ENCODE results near the gene MAN1C1.

The MAN1C1 gene

GRCh38 chr1:25568834-25569596 is 47.6 kb upstream of the MAN1C1 start:
- TF ChIP-seq EZH2 (IDR thresholded peaks at IDR 0.05; ENCODE audit: borderline replicate concordance, low read depth, low read length, severe bottlenecking): no peak
- TF ChIP-seq, protein P1, sequence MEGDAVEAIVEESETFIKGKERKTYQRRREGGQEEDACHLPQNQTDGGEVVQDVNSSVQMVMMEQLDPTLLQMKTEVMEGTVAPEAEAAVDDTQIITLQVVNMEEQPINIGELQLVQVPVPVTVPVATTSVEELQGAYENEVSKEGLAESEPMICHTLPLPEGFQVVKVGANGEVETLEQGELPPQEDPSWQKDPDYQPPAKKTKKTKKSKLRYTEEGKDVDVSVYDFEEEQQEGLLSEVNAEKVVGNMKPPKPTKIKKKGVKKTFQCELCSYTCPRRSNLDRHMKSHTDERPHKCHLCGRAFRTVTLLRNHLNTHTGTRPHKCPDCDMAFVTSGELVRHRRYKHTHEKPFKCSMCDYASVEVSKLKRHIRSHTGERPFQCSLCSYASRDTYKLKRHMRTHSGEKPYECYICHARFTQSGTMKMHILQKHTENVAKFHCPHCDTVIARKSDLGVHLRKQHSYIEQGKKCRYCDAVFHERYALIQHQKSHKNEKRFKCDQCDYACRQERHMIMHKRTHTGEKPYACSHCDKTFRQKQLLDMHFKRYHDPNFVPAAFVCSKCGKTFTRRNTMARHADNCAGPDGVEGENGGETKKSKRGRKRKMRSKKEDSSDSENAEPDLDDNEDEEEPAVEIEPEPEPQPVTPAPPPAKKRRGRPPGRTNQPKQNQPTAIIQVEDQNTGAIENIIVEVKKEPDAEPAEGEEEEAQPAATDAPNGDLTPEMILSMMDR (IDR thresholded peaks at IDR 0.05; ENCODE audit: borderline replicate concordance, extremely low read depth, low read length, poor library complexity, severe bottlenecking): no peak
- Histone ChIP-seq H3K4me3 (ENCODE audit: low read depth in 1 of 2, low read length in 2 of 2) (no peak overlapping the region), H3K79me2 (ENCODE audit: insufficient read depth, low read length) (no peaks in the 10 kb centered on the region), H3K36me3 (ENCODE audit: insufficient read depth, low read length) (no peaks in the 10 kb centered on the region), H2AFZ (ENCODE audit: low read depth, low read length) (no peak overlapping the region), H3K27me3 (ENCODE audit: insufficient read depth, low read length, poor library complexity) (peaks cover 12% of the 10 kb centered on the region), H3K27ac (ENCODE audit: low read length) (no peak overlapping the region), H4K20me1 (ENCODE audit: insufficient read depth, low read length) (peaks cover 4% of the 10 kb centered on the region; the same call in 1 of the 2 replicates), H3K4me2 (ENCODE audit: insufficient read depth, low read length) (no peak overlapping the region), H3K4me1 (ENCODE audit: insufficient read depth, low read length) (no peaks in the 10 kb centered on the region), H3K9me3 (ENCODE audit: insufficient read depth, low read length, severe bottlenecking) (no peaks in the 10 kb centered on the region), H3K9ac (ENCODE audit: low read depth, low read length) (no peak overlapping the region)
- no peak for DNase-seq
- no peak for ATAC-seq (ENCODE audit: insufficient read depth, low read depth)

DNA sequence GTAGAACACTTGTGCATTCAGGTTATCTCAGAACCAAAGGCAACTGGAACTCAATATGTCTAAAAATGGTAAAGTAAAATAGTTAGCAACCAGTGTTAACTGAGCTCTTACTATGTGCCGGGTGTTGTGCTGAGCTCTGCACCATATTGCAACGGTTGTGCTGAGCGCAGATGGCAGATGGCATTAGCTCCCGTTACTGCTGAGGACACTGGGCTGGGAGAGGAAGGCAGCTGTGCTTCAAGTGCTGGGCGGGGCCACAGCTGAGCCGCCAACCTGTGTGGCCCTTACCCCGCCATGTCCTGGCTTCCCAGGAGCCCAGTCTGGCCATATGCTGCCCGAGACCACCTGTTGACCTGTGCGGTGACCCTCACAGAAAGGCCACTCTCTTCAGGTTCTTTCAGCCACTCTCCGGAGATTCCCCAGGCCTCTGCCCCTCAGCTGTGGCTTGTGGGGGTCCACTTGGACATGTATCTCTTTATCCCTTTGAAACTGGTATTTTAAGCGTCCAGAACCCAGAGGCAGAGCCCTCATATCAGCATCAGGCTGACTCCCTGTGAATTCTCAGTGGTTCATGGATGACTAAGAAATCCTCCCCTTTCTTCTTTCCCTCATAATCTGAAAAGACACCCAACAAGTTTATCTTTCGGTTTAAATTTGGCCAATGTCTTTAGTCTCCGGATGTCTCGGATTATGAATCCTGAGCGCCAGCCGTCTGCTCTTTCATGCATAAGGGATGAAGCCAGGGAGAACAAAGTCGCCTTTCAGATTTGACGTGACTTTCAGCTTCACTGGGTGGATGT is 46.8 kb upstream of the MAN1C1 start:
- H2AFZ ChIP-seq (ENCODE audit: low read depth, low read length): no peak overlapping the region
- no peaks in the 10 kb centered on the region for H3K36me3 ChIP-seq (ENCODE audit: insufficient read depth, low read length)
- ATAC-seq (ENCODE audit: insufficient read depth, low read depth) (no peak), DNase-seq (no peak)
- H3K9ac ChIP-seq (ENCODE audit: low read depth, low read length): no peak overlapping the region
- H3K27ac ChIP-seq (ENCODE audit: low read length): no peak overlapping the region
- no peaks in the 10 kb centered on the region for H3K9me3 ChIP-seq (ENCODE audit: insufficient read depth, low read length, severe bottlenecking)
- H3K4me1 ChIP-seq (ENCODE audit: insufficient read depth, low read length): no peaks in the 10 kb centered on the region
- no peak overlapping the region for H3K4me2 ChIP-seq (ENCODE audit: insufficient read depth, low read length)
- peaks cover 12% of the 10 kb centered on the region for H3K27me3 ChIP-seq (ENCODE audit: insufficient read depth, low read length, poor library complexity)
- no peak for TF ChIP-seq EZH2 (IDR thresholded peaks at IDR 0.05; ENCODE audit: borderline replicate concordance, low read depth, low read length, severe bottlenecking)
- TF ChIP-seq, protein P1 (IDR thresholded peaks at IDR 0.05; ENCODE audit: borderline replicate concordance, extremely low read depth, low read length, poor library complexity, severe bottlenecking): no peak
- no peak overlapping the region for H3K4me3 ChIP-seq (ENCODE audit: low read depth in 1 of 2, low read length in 2 of 2)
- H4K20me1 ChIP-seq (ENCODE audit: insufficient read depth, low read length): peaks cover 4% of the 10 kb centered on the region
- no peaks in the 10 kb centered on the region for H3K79me2 ChIP-seq (ENCODE audit: insufficient read depth, low read length)

DNA sequence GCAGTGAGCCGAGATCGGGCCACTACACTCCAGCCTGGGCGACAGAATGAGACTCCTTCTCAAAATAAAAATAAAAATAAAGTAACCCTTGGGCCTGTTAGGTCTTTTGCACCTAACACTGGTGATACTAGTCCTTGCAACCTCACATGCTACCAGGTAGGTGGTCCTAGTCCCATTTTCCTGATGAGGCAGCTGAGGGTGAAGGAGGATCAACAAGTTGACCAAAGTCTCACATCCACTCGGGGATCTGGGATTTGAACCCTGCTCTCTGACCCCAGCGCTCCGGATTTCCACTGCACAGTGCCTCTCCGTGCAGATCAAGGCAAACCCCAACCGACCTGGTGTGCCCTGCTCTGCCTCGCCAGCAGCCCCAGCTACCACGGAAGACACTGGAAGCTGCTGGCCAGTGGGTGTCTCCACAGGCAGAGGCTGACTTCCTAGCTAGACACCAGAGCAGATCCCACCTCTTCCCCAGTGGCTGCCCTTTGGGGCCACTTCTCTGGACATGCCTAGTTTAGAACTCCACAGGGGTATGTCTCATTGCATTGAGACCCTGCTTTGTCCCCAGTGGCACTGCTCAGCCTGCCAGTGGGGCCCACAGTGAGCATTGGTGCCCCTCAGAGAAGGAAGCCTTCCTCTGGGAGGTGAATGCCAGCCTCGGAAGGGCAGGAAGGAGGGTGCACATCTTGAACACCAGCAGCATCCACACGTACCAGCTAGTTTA is 45.6 kb upstream of the MAN1C1 start:
- Histone ChIP-seq H3K4me1 (ENCODE audit: insufficient read depth, low read length) (no peaks in the 10 kb centered on the region), H3K79me2 (ENCODE audit: insufficient read depth, low read length) (no peaks in the 10 kb centered on the region), H3K9ac (ENCODE audit: low read depth, low read length) (no peak overlapping the region), H3K36me3 (ENCODE audit: insufficient read depth, low read length) (no peaks in the 10 kb centered on the region), H3K4me2 (ENCODE audit: insufficient read depth, low read length) (no peak overlapping the region), H3K9me3 (ENCODE audit: insufficient read depth, low read length, severe bottlenecking) (no peaks in the 10 kb centered on the region), H3K27ac (ENCODE audit: low read length) (no peak overlapping the region), H4K20me1 (ENCODE audit: insufficient read depth, low read length) (peaks cover 4% of the 10 kb centered on the region), H3K4me3 (ENCODE audit: low read depth in 1 of 2, low read length in 2 of 2) (no peak overlapping the region), H3K27me3 (ENCODE audit: insufficient read depth, low read length, poor library complexity) (peaks cover 9% of the 10 kb centered on the region), H2AFZ (ENCODE audit: low read depth, low read length) (no peak overlapping the region)
- no peak for DNase-seq
- no peak for ATAC-seq (ENCODE audit: insufficient read depth, low read depth)
- TF ChIP-seq, protein P1 (IDR thresholded peaks at IDR 0.05; ENCODE audit: borderline replicate concordance, extremely low read depth, low read length, poor library complexity, severe bottlenecking): no peak
- TF ChIP-seq EZH2 (IDR thresholded peaks at IDR 0.05; ENCODE audit: borderline replicate concordance, low read depth, low read length, severe bottlenecking): no peak
